DMS153 treated with DMSO at 0.1 percent for 48 hours (cell line): Measurements from ENCODE around the gene DDX39B.
"Not testable (repeated sequence)": the region's sequence is repeated elsewhere in the genome, so short reads cannot be mapped to it uniquely, and the experiment has no call there.

Source experiments
- DNase-seq: peaks from one replicate; lab custom pipeline; 2025; ENCODE audit not compliant: unreplicated experiment; lab: John Stamatoyannopoulos, UW

DDX39B gene

GRCh38 chr6:31541658-31542521, at the start of gene DDX39B:
TSS of gene DDX39B (minus strand) at chr6:31542003. CDS start at chr6:31540532, 1,471 bp downstream.
- DNase-seq: peak; percentile 97

- DNase-seq: not testable (repeated sequence)
These were observed 48.9 kb upstream of the DDX39B start for GRCh38 chr6:31590691-31591090.

- DNase-seq: no peak
These were observed 47.3 kb upstream of the DDX39B start for GRCh38 chr6:31588871-31589650.

GRCh38 chr6:31587791-31588777, 46.3 kb upstream of the DDX39B start:
- no peak for DNase-seq

- no peak for DNase-seq
These were observed 44.9 kb upstream of the DDX39B start for GRCh38 chr6:31586599-31587281.

GRCh38 chr6:31586008-31586407, 44.2 kb upstream of the DDX39B start, which contains the start of gene LST1:
TSS of gene LST1 (plus strand) at chr6:31586277. CDS start at chr6:31587300, 1,023 bp downstream.
- DNase-seq: no peak

- no peak for DNase-seq
These were observed 43.7 kb upstream of the DDX39B start for GRCh38 chr6:31585491-31585890.

- DNase-seq: no peak
These were observed 40.4 kb upstream of the DDX39B start, which contains the start of gene LTB for GRCh38 chr6:31582230-31582643. TSS of gene LTB (minus strand) at chr6:31582424. CDS start at chr6:31582417, 7 bp downstream.

- no peak for DNase-seq
These were observed 39.8 kb upstream of the DDX39B start for GRCh38 chr6:31581434-31582229.

- DNase-seq: peak; percentile 6
These were observed 39.1 kb upstream of the DDX39B start for GRCh38 chr6:31580807-31581433.

- DNase-seq: no peak
These were observed 38.6 kb upstream of the DDX39B start for GRCh38 chr6:31580438-31580740.

- no peak for DNase-seq
These were observed 38.0 kb upstream of the DDX39B start for GRCh38 chr6:31579546-31580437.

GRCh38 chr6:31579119-31579505, 37.3 kb upstream of the DDX39B start:
- no peak for DNase-seq

- DNase-seq: no peak
These were observed 36.6 kb upstream of the DDX39B start for GRCh38 chr6:31578184-31579118.

- DNase-seq: no peak
These were observed 35.8 kb upstream of the DDX39B start for GRCh38 chr6:31577579-31577966.

GRCh38 chr6:31576897-31577578, 35.2 kb upstream of the DDX39B start:
- DNase-seq: no peak
